Measurements from ENCODE around the gene CHCHD2. TPM values are rescaled to one million over a fixed set of nuclear protein-coding genes. Genes with fewer than 3 reads are reported as not detected.

Gene CHCHD2
- total RNA-seq, 1 experiment from 2014 or later = 218 TPM

- Histone ChIP-seq H3K56ac (ENCODE audit: insufficient read length, low read depth, low read length) (no peak overlapping the region), H3K4me1 (ENCODE audit: insufficient read depth, low read length) (no peaks in the 10 kb centered on the region), H3K14ac (ENCODE audit: insufficient read depth, low read length) (no peak overlapping the region), H3K79me2 (ENCODE audit: insufficient read depth, low read length) (no peaks in the 10 kb centered on the region), H4K8ac (replicated peaks; ENCODE audit: insufficient read length, low read depth, low read length) (no peak overlapping the region), H4K5ac (ENCODE audit: insufficient read length, low read depth, low read length) (no peak overlapping the region), H4K91ac (ENCODE audit: insufficient read length, low read depth, low read length) (no peak overlapping the region), H3K79me1 (ENCODE audit: insufficient read depth, low read depth, low read length, poor library complexity, severe bottlenecking) (no peaks in the 10 kb centered on the region), H4K20me1 (ENCODE audit: control insufficient read depth, insufficient read depth, insufficient read length) (no peaks in the 10 kb centered on the region), H3K9me3 (ENCODE audit: control insufficient read depth, low read depth, low read length) (no peaks in the 10 kb centered on the region), H2BK20ac (ENCODE audit: low read depth, low read length, poor library complexity, severe bottlenecking) (no peak overlapping the region), H2BK5ac (ENCODE audit: insufficient read length, low read length) (no peak overlapping the region), H3K4me2 (ENCODE audit: insufficient read depth, insufficient read length, low read length) (no peak overlapping the region), H3K27ac (ENCODE audit: insufficient read length, low read depth, low read length) (no peak overlapping the region), H2AK5ac (ENCODE audit: insufficient read length, low read length) (no peak overlapping the region), H2AFZ (ENCODE audit: low read length) (no peak overlapping the region), H3K23me2 (ENCODE audit: insufficient read length, low read depth, low read length, poor library complexity, severe bottlenecking) (no peaks in the 10 kb centered on the region), H3K9ac (ENCODE audit: extremely low read depth, insufficient read length, low read length) (no peak overlapping the region), H2BK12ac (ENCODE audit: insufficient read length, low read depth, low read length) (no peak overlapping the region), H3T11ph (ENCODE audit: low read length) (no peak overlapping the region), H3K23ac (ENCODE audit: insufficient read length, low read depth, low read length) (no peak overlapping the region), H3K18ac (ENCODE audit: insufficient read length, low read depth, low read length) (no peak overlapping the region), H3K27me3 (ENCODE audit: insufficient read depth, low read length) (no peaks in the 10 kb centered on the region), H2BK15ac (ENCODE audit: low read depth, low read length) (no peak overlapping the region), H3K4ac (ENCODE audit: low read depth, low read length) (no peak overlapping the region), H2BK120ac (ENCODE audit: low read depth, low read length, poor library complexity, severe bottlenecking) (no peak overlapping the region)
- Mint-ChIP-seq H3K27me3 (ENCODE audit: low read depth) (no peaks in the 10 kb centered on the region), H3K4me3 (no peak overlapping the region), H3K27ac (no peak overlapping the region), H3K9me3 (peaks cover 0 to 4% of the 10 kb centered on the region in 2 experiments; a peak in 2 of 5 replicates), H3K36me3 (ENCODE audit: insufficient read depth in 1 of 3, low read depth in 3 of 3) (peaks cover 2 to 9% (median 4%) of the 10 kb centered on the region in 3 experiments; a peak in 5 of 7 replicates), H3K4me1 (no peaks in the 10 kb centered on the region)
- DNase-seq = no peak
- no CpG with 5 or more reads among the region's 7 CpGs for WGBS (ENCODE audit: extremely low coverage, insufficient read length, low lambda C conversion rate)
- no peak for TF ChIP-seq CTCF (conservative IDR thresholded peaks at IDR 0.05)
Measured at GRCh38 chr7:56086761-56087160, 19.5 kb downstream of the CHCHD2 start.

Measured in H9 (cell line).